Inflammatory macrophage treated with lipopolysaccharide for 1 hour (primary cell): Measurements from ENCODE around the gene SPOCK2.
A peak's percentile ranks its signal among the peaks of the same experiment; 100 is the strongest.
"Not testable (repeated sequence)": the region's sequence is repeated elsewhere in the genome, so short reads cannot be mapped to it uniquely, and the experiment has no call there.

ENCODE experiments used
- DNase-seq, 2 donors: peaks; one replicate each; pipeline ENCODE4 v3.0.0-alpha.2; 2020 to 2022

SPOCK2 gene, protein sequence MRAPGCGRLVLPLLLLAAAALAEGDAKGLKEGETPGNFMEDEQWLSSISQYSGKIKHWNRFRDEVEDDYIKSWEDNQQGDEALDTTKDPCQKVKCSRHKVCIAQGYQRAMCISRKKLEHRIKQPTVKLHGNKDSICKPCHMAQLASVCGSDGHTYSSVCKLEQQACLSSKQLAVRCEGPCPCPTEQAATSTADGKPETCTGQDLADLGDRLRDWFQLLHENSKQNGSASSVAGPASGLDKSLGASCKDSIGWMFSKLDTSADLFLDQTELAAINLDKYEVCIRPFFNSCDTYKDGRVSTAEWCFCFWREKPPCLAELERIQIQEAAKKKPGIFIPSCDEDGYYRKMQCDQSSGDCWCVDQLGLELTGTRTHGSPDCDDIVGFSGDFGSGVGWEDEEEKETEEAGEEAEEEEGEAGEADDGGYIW

GRCh38 chr10:72087969-72088888, at the start of gene SPOCK2:
SPOCK2 (minus strand) TSS chr10:72088551; CDS start chr10:72088328, 223 bp downstream.
- DNase-seq: no peak

DNA sequence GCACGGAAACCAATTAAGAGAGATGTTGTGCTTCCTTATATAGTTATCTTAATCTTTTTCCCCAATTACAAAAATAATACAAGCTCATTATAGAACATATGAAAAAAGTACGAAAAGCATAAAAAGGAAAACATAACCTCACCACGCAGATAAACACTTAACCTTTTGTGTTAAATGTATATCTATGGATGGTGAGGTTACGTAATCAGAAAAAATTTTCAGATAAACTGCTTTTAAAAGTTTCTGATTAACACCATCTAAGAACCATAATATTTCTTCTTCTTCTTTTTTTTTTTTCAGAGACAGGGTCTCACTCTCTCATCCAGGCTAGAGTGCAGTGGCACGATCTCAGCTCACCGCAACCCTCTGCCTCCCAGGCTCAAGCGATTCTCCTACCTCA, 49.2 kb upstream of the SPOCK2 start:
- no peak for DNase-seq

GRCh38 chr10:72136225-72136624, 47.9 kb upstream of the SPOCK2 start:
- not testable (repeated sequence) for DNase-seq

GRCh38 chr10:72134785-72135767, 46.7 kb upstream of the SPOCK2 start:
- DNase-seq: no peak

- peak; percentile 89 to 91 for DNase-seq
Measured at GRCh38 chr10:72133517-72133916, 45.2 kb upstream of the SPOCK2 start.

GRCh38 chr10:72132854-72133253, 44.5 kb upstream of the SPOCK2 start:
- DNase-seq: no peak

DNA sequence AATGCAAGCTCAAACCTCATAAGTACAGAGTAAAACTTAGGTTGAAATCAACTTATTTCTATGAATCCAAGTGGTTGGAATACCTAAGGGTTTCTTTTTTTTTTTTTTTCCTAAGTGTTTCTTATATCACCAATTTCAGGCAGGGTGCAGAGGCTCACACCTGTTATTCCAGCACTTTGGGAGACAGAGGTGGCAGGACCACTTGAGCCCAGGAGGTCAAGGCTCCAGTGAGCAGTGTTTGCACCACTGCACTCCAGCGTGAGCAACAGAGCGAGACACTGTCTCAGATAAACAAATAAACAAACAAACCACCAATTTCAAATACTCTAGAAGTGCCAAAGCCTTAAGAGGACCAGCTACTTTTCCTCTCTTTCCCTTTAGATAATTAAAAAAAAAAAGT, 39.2 kb upstream of the SPOCK2 start:
- DNase-seq: no peak

- DNase-seq: no peak
Measured at GRCh38 chr10:72126872-72127232, 38.5 kb upstream of the SPOCK2 start.

DNA sequence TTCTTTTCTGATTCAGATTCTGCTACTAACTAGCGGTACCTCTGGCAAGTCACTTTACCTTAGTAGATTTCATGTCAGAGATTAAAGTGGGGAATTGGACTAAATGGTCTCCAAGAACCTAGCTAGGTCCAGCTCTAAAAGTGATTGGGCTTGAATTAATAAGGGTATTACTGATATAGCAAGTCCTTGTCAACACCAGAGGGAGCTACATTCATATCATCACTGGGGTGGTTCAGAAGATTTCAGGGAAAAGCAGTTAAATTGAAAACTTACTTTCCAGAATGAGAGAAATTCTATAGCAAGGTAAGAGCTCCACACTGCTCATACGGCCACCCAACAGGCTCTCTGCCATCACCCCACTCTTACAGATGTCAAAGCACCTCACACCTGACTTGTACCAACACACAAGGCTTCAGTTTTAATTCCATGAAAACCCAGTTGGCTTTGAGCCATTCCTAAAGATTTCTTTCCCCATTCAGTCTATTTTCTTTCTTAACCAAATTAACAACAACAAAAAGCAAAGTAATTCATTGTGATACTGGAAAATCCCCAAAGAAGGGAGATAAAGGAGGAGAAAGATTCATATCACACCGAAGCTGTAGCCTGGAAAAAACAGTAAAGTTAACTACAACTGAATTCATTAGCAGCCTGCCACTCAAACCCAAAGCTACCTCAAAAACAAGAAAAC, 38.0 kb upstream of the SPOCK2 start:
- peak; percentile 25 to 44 for DNase-seq

- DNase-seq: no peak
Measured at GRCh38 chr10:72124989-72125388, 36.6 kb upstream of the SPOCK2 start.

GRCh38 chr10:72124381-72124780, 36.0 kb upstream of the SPOCK2 start:
- no peak for DNase-seq

DNA sequence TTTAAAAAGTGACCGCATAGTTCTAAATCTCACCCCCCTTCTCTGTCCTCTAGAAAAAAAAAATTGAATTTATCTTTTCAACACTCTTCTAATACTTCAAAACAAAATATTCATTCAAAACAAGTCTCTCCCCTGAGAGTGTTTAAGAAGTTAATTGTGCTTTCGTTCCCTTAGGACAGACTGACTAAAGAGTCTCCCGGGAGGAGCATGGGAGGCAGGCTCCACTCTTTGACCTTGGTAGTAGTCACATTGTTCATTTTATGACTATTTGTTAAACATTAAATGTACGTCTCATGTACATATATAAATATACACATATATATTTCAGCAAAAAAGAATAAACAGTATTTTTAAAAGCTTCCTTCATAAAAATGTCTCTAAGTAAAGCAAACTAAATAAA, 35.3 kb upstream of the SPOCK2 start:
- no peak for DNase-seq

GRCh38 chr10:72122221-72122620, 33.9 kb upstream of the SPOCK2 start:
- no peak for DNase-seq

DNA sequence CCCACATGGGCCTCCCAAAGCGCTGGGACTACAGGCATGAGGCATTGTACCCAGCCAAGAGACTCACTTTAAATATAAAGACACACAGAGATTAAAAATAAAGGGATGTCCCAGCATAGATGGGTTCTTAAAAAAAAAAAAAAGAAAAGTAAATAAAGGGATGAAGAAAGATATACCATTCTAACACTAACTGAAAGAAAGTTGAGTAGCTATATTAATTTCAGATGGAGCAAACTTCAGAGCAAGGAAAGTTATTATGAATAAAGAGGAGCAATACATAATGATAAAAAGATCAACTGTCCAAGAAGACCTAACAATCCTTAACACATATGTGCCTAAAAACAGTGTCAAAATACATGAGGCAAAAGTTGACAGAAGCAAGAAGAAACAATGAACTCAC, 33.0 kb upstream of the SPOCK2 start:
- DNase-seq: no peak

DNA sequence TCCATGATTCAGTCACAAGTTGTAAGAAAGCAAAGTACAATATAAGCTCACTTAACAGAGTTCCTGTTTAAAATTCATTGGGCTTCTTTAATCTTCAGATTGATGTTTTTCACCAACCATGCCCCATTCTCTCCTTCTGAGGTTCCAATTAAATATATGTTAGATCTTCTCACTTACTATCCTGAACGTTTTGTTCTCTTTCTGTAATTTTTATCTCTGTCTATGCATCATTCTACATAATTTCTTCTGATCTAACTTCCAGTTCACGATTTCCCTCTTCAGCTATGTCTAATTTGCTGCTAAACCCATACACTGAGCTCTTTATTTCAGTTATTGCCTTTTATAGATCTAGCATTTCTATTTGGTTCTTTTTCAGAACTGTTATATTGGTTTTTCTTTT, 28.0 kb upstream of the SPOCK2 start:
- DNase-seq: no peak

GRCh38 chr10:72114706-72115450, 26.5 kb upstream of the SPOCK2 start:
- no peak for DNase-seq

- DNase-seq: no peak
Measured at GRCh38 chr10:72110673-72111401, 22.5 kb upstream of the SPOCK2 start.

DNA sequence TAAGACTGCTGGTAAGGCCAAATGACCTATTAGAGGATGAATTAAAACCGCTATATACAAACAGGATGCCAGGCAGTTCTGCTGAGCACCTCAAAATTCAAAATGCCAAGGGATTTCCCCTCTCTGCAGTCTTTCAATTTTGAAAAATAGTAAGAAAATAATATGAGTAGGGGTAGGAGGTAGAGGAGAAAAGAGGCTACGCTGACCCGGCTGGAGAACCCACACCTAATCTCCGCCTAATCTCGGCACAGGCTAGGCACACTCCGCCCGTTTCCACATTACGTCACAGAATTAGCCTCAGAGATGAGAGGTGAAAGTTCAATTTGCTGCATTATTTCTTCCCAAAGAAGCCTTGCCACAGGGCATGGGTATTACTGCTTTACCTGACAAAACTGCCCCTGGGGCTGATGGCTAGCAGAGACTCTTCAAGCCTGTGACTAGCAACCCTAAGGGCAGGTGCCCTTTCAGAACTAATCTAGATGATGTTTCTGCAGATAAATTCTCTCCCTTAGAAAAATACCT, 21.3 kb upstream of the SPOCK2 start:
- no peak for DNase-seq

DNA sequence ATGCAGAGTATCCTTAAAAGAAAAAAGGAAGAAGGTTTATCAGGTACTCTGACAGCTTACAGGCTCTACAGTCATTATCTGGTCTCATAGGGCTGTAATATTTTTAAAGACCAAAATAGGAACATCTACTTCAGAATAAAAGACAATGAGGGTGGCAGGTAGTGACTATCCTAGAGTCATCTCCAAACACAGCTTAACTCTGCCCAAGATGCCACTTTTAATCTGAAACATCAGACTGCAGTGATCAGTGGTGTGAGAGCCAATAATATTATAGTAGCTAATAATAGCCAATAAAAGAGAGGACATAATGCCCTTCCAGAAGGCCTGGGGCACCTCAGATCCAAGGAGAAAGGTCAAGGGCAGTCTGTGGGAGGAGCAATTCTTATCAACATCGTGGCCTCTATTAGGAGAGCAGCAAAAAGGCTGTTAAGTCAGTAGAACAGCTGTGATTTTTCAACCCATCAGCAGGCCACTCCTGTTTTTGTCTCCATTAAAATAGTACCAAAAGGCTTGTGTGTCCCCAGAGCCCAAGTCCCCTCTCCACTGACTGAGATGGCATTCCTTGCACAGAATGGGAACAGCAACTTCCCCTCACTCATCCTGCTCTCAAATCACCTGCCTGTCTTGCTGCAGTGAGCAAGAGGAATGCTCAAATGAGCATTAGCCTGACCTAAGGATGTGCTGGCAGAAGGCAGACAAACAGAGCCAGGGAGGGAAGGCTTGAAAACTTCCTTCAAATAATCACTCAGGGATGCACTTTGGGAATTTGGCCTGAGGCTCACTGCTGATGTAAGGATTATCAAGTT, 20.7 kb upstream of the SPOCK2 start:
- DNase-seq: no peak
